AG04450 (cell line): ENCODE results near the gene SLC39A11. TPM values are rescaled to one million over a fixed set of nuclear protein-coding genes. Genes with fewer than 3 reads are reported as not detected.

Experiments
- CTCF ChIA-PET: fragments of 300-600, 350-600 bp; formaldehyde crosslinking; extraction: SDS; loops from one replicate; lab custom pipeline; 2022; ENCODE audit warnings: antibody characterized with exemption, inconsistent platforms; lab: Charles Lee
- POLR2A ChIA-PET: fragments of 350-600 bp; formaldehyde crosslinking; extraction: SDS; loops from one replicate; lab custom pipeline; 2021; ENCODE audit warnings: antibody characterized with exemption, inconsistent platforms; lab: Yijun Ruan, JAX
- DNase-seq: peaks from one replicate; pipeline ENCODE4 v3.0.0-alpha.2; 2011; ENCODE audit warnings: low read depth, low spot score
- H3K27ac ChIP-seq: one replicate; pipeline ENCODE4 v1.5.1; 2012; ENCODE audit warnings: low read depth, low read length, control low read depth
- H3K27me3 ChIP-seq: one replicate; pipeline ENCODE4 v1.6.0; 2012; ENCODE audit warnings: low read length; ENCODE audit not compliant: control insufficient read depth, insufficient read depth
- H3K4me3 ChIP-seq: 2 replicates; pipeline ENCODE4 v1.5.1; 2011; ENCODE audit warnings: mild to moderate bottlenecking, low read depth, low read length, control low read depth
- H3K9me3 ChIP-seq: 2 replicates; pipeline ENCODE4 v1.5.1; 2012; ENCODE audit warnings: low read length; ENCODE audit not compliant: control insufficient read depth, insufficient read depth
- polyA plus RNA-seq: library from polyadenylated mRNA; depleted of rRNA; stranded (reverse); fragments of >200 nt; gene quantifications from 2 replicates; pipeline ENCODE4 v1.2.3, GENCODE V29; 2011
- TF ChIP-seq, protein P1 (sequence below): IDR thresholded peaks from 2 replicates; pipeline ENCODE4 v1.5.1; 2011; ENCODE audit warnings: low read depth, low read length, control low read depth, inconsistent platforms

SLC39A11 gene
- polyA plus RNA-seq, 1 experiment = 18.0 TPM

GRCh38 chr17:73088561-73088960 lies 3.9 kb downstream of the SLC39A11 start:
- POLR2A ChIA-PET = no interaction called here
- Histone ChIP-seq H3K4me3 (no peak overlapping the region), H3K27me3 (no peaks in the 10 kb centered on the region), H3K27ac (no peak overlapping the region), H3K9me3 (no peaks in the 10 kb centered on the region)
- CTCF ChIA-PET = no interaction called here
- TF ChIP-seq, protein P1, sequence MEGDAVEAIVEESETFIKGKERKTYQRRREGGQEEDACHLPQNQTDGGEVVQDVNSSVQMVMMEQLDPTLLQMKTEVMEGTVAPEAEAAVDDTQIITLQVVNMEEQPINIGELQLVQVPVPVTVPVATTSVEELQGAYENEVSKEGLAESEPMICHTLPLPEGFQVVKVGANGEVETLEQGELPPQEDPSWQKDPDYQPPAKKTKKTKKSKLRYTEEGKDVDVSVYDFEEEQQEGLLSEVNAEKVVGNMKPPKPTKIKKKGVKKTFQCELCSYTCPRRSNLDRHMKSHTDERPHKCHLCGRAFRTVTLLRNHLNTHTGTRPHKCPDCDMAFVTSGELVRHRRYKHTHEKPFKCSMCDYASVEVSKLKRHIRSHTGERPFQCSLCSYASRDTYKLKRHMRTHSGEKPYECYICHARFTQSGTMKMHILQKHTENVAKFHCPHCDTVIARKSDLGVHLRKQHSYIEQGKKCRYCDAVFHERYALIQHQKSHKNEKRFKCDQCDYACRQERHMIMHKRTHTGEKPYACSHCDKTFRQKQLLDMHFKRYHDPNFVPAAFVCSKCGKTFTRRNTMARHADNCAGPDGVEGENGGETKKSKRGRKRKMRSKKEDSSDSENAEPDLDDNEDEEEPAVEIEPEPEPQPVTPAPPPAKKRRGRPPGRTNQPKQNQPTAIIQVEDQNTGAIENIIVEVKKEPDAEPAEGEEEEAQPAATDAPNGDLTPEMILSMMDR = no peak
- DNase-seq = no peak

DNA sequence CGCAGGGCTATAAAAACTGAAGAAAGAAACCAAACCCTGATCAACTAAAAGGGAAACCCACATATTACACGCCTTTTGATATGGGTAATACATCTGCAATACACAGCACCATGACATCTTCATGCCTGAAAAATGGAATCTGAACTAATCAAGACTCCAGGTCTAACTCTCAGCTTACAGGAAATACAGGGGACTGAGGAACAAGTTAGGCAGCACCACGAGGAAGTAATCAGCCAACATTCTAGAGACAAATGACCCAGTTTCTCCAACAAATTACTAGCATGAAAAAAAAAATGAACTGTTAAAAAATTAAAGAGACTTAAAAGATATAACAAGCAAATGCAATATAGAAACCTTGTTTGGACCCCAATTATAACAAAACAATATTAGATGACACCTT lies 9.1 kb downstream of the SLC39A11 start:
- Histone ChIP-seq H3K27me3 (no peaks in the 10 kb centered on the region), H3K9me3 (no peaks in the 10 kb centered on the region), H3K4me3 (no peak overlapping the region), H3K27ac (no peak overlapping the region)
- POLR2A ChIA-PET = no interaction called here
- TF ChIP-seq, protein P1 = no peak
- no peak for DNase-seq
- CTCF ChIA-PET = no interaction called here

DNA sequence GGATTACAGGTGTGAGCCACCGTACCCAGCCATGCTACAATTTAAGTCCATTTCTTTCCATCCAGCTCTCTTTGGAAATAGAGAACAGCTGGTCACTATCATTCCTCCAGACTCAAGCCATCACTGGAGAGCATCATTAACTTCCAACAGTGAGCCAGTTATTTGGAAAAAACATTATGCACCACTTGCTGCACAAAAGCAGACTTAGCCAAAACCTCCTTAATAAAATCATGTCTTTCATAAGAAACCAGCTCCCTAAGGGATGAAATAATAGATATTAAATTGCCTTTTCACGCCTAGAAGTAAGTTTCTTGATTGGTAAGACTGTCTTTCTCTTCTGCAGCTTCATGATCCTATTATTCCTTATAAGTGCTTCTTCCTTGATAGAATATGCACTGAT lies 17.9 kb downstream of the SLC39A11 start:
- Histone ChIP-seq H3K27me3 (no peaks in the 10 kb centered on the region), H3K4me3 (no peak overlapping the region), H3K9me3 (no peaks in the 10 kb centered on the region), H3K27ac (no peak overlapping the region)
- TF ChIP-seq, protein P1 = no peak
- DNase-seq = no peak
- POLR2A ChIA-PET = no interaction called here
- CTCF ChIA-PET = interaction anchor here (1.0 kb wide), 1 partner anchor 349 kb away, joined by 3 read pairs; no protein-coding TSS in a partner anchor

DNA sequence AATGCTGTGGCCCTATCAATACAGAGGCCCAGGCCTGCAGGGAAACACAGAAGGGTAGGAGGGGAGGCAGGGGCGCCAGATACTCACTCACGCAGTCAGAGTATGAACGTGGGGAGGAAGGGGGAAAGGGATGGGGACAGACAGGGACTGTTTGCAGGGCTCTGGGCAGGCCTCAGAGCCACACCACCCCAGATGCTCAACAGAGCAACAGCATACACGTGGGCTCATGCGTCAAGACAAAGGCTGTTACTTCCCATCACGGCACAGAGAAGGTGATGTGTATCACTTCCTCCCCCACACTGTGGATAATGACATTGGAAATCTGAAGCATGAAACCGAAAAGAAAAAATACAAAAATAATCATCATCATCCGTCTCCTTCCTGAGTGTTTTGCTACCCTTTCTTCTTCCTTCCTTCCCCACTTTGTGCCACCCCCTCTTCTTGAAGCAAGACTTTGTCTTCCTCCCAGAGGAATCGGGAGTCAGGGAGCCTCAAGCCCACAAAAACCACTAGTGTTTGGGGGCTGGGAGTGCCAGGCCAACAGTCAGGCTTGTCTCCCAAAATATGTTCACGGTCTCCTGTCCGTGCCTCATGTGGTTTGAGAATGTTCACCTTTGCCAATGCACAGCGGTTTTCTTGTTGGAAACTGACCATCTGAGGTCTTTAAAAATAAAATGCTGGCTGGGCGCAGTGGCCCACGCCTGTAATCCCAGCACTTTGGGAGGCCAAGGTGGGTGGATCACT lies 20.1 kb downstream of the SLC39A11 start:
- ChIA-PET CTCF (no interaction called here), POLR2A (no interaction called here)
- no peaks in the 10 kb centered on the region for H3K27me3 ChIP-seq
- H3K9me3 ChIP-seq = no peaks in the 10 kb centered on the region
- DNase-seq = no peak
- H3K27ac ChIP-seq = no peak overlapping the region
- TF ChIP-seq, protein P1 = no peak
- no peak overlapping the region for H3K4me3 ChIP-seq
